ENCODE data around the gene NUP88. TPM values are rescaled to one million over a fixed set of nuclear protein-coding genes. Genes with fewer than 3 reads are reported as not detected.

Gene NUP88
- 67.4 to 108 TPM (median 80.6 TPM) in 5 replicates for total RNA-seq (2022; extraction: Qiagen RNA extraction)

GRCh38 chr17:5419356-5419958, at the start of gene NUP88:
TSS of gene NUP88 (minus strand) at chr17:5419662. CDS start at chr17:5419650, 12 bp downstream.

GRCh38 chr17:5438716-5439445, 19.4 kb upstream of the NUP88 start, which contains the start of gene C1QBP:
TSS of gene C1QBP (minus strand) at chr17:5439155. CDS start at chr17:5439073, 82 bp downstream.

GRCh38 chr17:5419959-5420653, 644 bp upstream of the NUP88 start, which contains the start of gene RPAIN:
TSS of gene RPAIN (plus strand) at chr17:5420182. CDS start at chr17:5420211, 29 bp downstream.

Other genes with a start within 250 kb of the NUP88 start
- 1.2 to 1.7 TPM (median 1.4 TPM) in 5 replicates for gene ZNF594, start 227.8 kb downstream of the NUP88 start, total RNA-seq (2022; extraction: Qiagen RNA extraction)
- gene SCIMP, start 184.8 kb downstream of the NUP88 start, total RNA-seq (2022; extraction: Qiagen RNA extraction) = not detected in 5 replicates
- gene RABEP1, start 137.4 kb downstream of the NUP88 start, total RNA-seq (2022; extraction: Qiagen RNA extraction) = 39.5 to 45.3 TPM (median 41.9 TPM) in 5 replicates
- gene RPAIN, start 520 bp upstream of the NUP88 start, total RNA-seq (2022; extraction: Qiagen RNA extraction) = 30.9 to 41.7 TPM (median 31.9 TPM) in 5 replicates
- gene C1QBP, start 19.5 kb upstream of the NUP88 start, total RNA-seq (2022; extraction: Qiagen RNA extraction) = 494 to 607 TPM (median 572 TPM) in 5 replicates
- gene DHX33, start 49.3 kb upstream of the NUP88 start, total RNA-seq (2022; extraction: Qiagen RNA extraction) = 24.3 to 33.2 TPM (median 28.1 TPM) in 5 replicates
- gene DERL2, start 66.5 kb upstream of the NUP88 start, total RNA-seq (2022; extraction: Qiagen RNA extraction) = 86.8 to 116 TPM (median 112 TPM) in 5 replicates
- 15.2 to 19.3 TPM (median 15.6 TPM) in 5 replicates for gene MIS12, start 66.9 kb upstream of the NUP88 start, total RNA-seq (2022; extraction: Qiagen RNA extraction)
- 2.6 to 3.2 TPM (median 3.0 TPM) in 5 replicates for gene NLRP1, start 164.8 kb upstream of the NUP88 start, total RNA-seq (2022; extraction: Qiagen RNA extraction)

Data from A549 treated with Hydrocortisone at 1 μM for 4 hours (cell line).